Coronary artery (tissue), 2 donors: ENCODE results near the gene FEM1A.
"Not testable (repeated sequence)": the region's sequence is repeated elsewhere in the genome, so short reads cannot be mapped to it uniquely, and the experiment has no call there.

ENCODE experiments used
- DNase-seq: peaks from one replicate; pipeline ENCODE4 v3.0.0-alpha.2; 2017; ENCODE audit warnings: low spot score
- H3K27ac ChIP-seq, 2 donors: fragments of 200-600 bp; sonication (generic); one replicate each; pipeline ENCODE4 v1.5.1; 2016 to 2019
- H3K4me3 ChIP-seq: fragments of 200-600 bp; sonication (generic); 2 replicates; pipeline ENCODE4 v1.5.1; 2016; ENCODE audit warnings: mild to moderate bottlenecking, moderate library complexity
- CTCF ChIP-seq: fragments of 200-600 bp; sonication (generic); IDR thresholded peaks from one replicate; pipeline ENCODE4 v1.5.1; 2019; ENCODE audit warnings: antibody characterized with exemption

The FEM1A gene, protein sequence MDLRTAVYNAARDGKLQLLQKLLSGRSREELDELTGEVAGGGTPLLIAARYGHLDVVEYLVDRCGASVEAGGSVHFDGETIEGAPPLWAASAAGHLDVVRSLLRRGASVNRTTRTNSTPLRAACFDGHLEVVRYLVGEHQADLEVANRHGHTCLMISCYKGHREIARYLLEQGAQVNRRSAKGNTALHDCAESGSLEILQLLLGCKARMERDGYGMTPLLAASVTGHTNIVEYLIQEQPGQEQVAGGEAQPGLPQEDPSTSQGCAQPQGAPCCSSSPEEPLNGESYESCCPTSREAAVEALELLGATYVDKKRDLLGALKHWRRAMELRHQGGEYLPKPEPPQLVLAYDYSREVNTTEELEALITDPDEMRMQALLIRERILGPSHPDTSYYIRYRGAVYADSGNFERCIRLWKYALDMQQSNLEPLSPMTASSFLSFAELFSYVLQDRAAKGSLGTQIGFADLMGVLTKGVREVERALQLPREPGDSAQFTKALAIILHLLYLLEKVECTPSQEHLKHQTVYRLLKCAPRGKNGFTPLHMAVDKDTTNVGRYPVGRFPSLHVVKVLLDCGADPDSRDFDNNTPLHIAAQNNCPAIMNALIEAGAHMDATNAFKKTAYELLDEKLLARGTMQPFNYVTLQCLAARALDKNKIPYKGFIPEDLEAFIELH

GRCh38 chr19:4791183-4792018 lies at the start of gene FEM1A:
FEM1A (plus strand) TSS chr19:4791734; CDS start chr19:4791855, 121 bp downstream.
- Histone ChIP-seq H3K27ac (peak within 1 kb of the TSS; percentile 74 to 96), H3K4me3 (peak within 1 kb of the TSS; percentile 100)
- TF ChIP-seq CTCF: peak; percentile 92

GRCh38 chr19:4742723-4743646 lies 48.5 kb upstream of the FEM1A start:
- no peak for DNase-seq
- no peak overlapping the region for H3K4me3 ChIP-seq
- TF ChIP-seq CTCF: no peak
- peak overlapping the region in 1 of 2 donors; percentile 36 for H3K27ac ChIP-seq

More at GRCh38 chr19:4791183-4792018, at the start of gene FEM1A:
- DNase-seq: peak; percentile 100

- Histone ChIP-seq H3K27ac (peak overlapping the region; percentile 15 to 60), H3K4me3 (no peak overlapping the region)
- DNase-seq: no peak
- TF ChIP-seq CTCF: no peak
Observed at GRCh38 chr19:4744451-4745174, 46.9 kb upstream of the FEM1A start.

GRCh38 chr19:4745175-4745574 lies 46.4 kb upstream of the FEM1A start:
- not testable (repeated sequence) for DNase-seq, H3K4me3 ChIP-seq
- peak overlapping the region in 1 of 2 donors; percentile 23 for H3K27ac ChIP-seq

- no peak overlapping the region for H3K4me3 ChIP-seq
- no peak for DNase-seq
- no peak for TF ChIP-seq CTCF
- H3K27ac ChIP-seq: no peak overlapping the region
Observed at GRCh38 chr19:4745986-4746385, 45.5 kb upstream of the FEM1A start.

DNA sequence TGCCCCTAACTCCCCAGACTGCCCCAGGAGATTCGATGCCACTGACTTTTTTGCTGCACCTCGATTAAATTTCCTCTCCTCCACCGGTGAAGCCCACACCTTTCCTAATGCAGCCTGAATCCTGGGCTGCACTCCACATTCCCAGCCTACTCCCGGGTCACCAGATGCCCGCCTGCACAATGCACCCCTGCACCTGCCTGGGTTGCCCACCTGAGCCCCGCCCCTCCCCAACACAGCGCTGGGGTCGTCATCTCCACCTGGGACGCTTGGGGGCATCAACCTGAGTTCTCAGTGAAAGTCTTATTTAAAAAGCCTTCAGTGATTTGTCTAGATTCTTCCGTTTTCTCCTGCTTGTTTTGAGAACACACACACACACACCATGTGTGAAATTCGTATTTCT lies 43.3 kb upstream of the FEM1A start:
- Histone ChIP-seq H3K27ac (no peak overlapping the region), H3K4me3 (no peak overlapping the region)
- TF ChIP-seq CTCF: no peak
- DNase-seq: no peak
